Endothelial cell of umbilical vein (primary cell): ENCODE results near the gene ZNF485.

Source experiments
- EZH2 ChIP-seq: IDR thresholded peaks from 2 replicates; pipeline ENCODE4 v1.6.1; 2012; ENCODE audit warnings: borderline replicate concordance, low read depth, mild to moderate bottlenecking, moderate library complexity, low read length, inconsistent platforms; ENCODE audit not compliant: severe bottlenecking
- TF ChIP-seq, protein P1 (sequence below), 2 donors: IDR thresholded peaks; 1 replicate in 1 of 2; 2 replicates in 1 of 2; pipeline ENCODE4 v1.5.1; 2011; ENCODE audit warnings: low read length in 2 of 2, mild to moderate bottlenecking in 2 of 2, moderate library complexity in 2 of 2, control low read depth in 1 of 2, inconsistent platforms in 1 of 2, low read depth in 1 of 2; ENCODE audit not compliant: insufficient read depth in 1 of 2; ENCODE audit errors: extremely low read depth in 1 of 2

DNA sequence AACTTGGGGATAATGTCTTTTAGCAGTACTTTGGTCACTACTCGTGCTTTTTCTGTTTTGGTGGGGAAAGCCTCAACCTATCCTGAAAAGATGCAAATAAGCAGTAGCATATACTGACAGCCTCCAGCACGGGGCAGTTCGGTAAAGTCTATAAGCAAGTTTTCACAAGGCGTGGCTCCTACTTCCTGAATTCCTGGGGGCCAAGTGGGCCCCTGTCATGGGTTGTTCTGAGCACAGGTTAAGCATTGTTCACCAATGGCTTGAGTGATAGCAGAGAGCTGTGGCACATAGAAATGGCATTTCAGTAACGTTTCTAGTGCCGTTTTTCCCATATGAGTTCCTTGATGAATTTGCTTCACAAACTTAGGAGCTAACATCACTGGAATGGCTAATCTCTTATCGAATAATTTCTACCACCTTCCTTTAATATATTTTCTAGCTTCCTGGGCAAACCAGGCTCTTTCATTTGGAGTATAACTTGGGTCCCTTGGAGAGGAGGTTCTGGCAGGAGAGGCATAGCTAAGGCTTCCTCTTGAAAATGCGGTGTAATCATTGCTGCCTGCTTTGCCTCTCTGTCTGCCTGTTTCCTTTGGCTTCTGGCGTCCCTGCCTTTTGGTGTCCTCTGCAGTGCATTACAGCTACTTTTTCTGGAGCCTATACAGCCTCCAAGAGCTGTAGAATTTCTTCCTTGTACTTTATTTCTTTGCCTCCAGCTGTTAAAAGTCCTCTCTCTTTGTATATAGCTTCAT is 20.1 kb upstream of the ZNF485 start:
- no peak for TF ChIP-seq EZH2
- TF ChIP-seq, protein P1, sequence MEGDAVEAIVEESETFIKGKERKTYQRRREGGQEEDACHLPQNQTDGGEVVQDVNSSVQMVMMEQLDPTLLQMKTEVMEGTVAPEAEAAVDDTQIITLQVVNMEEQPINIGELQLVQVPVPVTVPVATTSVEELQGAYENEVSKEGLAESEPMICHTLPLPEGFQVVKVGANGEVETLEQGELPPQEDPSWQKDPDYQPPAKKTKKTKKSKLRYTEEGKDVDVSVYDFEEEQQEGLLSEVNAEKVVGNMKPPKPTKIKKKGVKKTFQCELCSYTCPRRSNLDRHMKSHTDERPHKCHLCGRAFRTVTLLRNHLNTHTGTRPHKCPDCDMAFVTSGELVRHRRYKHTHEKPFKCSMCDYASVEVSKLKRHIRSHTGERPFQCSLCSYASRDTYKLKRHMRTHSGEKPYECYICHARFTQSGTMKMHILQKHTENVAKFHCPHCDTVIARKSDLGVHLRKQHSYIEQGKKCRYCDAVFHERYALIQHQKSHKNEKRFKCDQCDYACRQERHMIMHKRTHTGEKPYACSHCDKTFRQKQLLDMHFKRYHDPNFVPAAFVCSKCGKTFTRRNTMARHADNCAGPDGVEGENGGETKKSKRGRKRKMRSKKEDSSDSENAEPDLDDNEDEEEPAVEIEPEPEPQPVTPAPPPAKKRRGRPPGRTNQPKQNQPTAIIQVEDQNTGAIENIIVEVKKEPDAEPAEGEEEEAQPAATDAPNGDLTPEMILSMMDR (IDR thresholded peaks at IDR 0.05; ENCODE audit: extremely low read depth in 1 of 2, insufficient read depth in 1 of 2, low read depth in 1 of 2, low read length in 2 of 2): no peak
